Ishikawa (cell line): ENCODE measurements around the gene TSPAN18.

ENCODE experiments used
- CEBPB ChIP-seq: IDR thresholded peaks from 2 replicates; pipeline ENCODE4 v1.6.1; 2012
- CREB1 ChIP-seq: IDR thresholded peaks from 2 replicates; pipeline ENCODE4 v1.6.1; 2012; ENCODE audit warnings: low read depth
- EGR1 ChIP-seq: IDR thresholded peaks from 2 replicates; pipeline ENCODE4 v1.6.1; 2012
- EP300 ChIP-seq: IDR thresholded peaks from 2 replicates; pipeline ENCODE4 v1.6.1; 2012; ENCODE audit warnings: borderline replicate concordance
- FOXM1 ChIP-seq: IDR thresholded peaks from 2 replicates; pipeline ENCODE4 v1.6.1; 2012; ENCODE audit warnings: low read depth, borderline replicate concordance
- NFIC ChIP-seq: IDR thresholded peaks from 2 replicates; pipeline ENCODE4 v1.6.1; 2012
- RAD21 ChIP-seq: IDR thresholded peaks from 2 replicates; pipeline ENCODE4 v1.6.1; 2012; ENCODE audit warnings: low read depth
- TAF1 ChIP-seq: IDR thresholded peaks from 2 replicates; pipeline ENCODE4 v1.6.1; 2012; ENCODE audit warnings: low read depth, mild to moderate bottlenecking
- TCF12 ChIP-seq: IDR thresholded peaks from 2 replicates; pipeline ENCODE4 v1.6.1; 2012; ENCODE audit warnings: low read depth
- TEAD4 ChIP-seq: IDR thresholded peaks from 2 replicates; pipeline ENCODE4 v1.6.1; 2012
- YY1 ChIP-seq: IDR thresholded peaks from 2 replicates; pipeline ENCODE4 v1.6.1; 2012; ENCODE audit warnings: low read depth
- ZBTB7A ChIP-seq: IDR thresholded peaks from 2 replicates; pipeline ENCODE4 v1.6.1; 2012; ENCODE audit warnings: low read depth
- TF ChIP-seq, protein P1 (sequence below): IDR thresholded peaks from 2 replicates; pipeline ENCODE4 v1.6.1; 2012
- TF ChIP-seq, protein P2 (sequence below): IDR thresholded peaks from 2 replicates; pipeline ENCODE4 v1.6.1; 2012; ENCODE audit warnings: low read depth, mild to moderate bottlenecking
- TF ChIP-seq, protein P3 (sequence below): IDR thresholded peaks from 2 replicates; pipeline ENCODE4 v1.6.1; 2012

Gene TSPAN18

DNA sequence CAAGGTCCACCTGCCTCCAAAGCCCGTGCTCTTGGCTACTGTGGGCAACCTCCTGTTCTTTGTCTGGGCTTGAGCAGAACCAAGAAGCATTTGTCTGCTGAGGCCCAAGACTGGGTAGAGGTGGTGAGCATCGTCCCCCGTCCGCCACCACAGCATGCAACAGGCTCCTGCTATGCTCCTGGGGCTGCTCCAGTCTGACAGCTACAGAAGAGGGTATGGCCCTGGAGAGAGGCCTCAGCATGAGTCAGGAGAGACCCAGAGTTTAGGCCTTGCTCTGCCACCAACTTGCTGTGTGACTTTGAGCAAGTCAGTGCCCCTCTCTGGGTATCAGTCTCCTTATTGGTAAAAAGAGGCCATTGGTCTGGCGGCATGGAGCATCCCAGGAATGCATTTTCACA is 132.8 kb downstream of the TSPAN18 start:
- TF ChIP-seq EP300, result no peak
- TF ChIP-seq NFIC, result no peak
- TF ChIP-seq, protein P1, sequence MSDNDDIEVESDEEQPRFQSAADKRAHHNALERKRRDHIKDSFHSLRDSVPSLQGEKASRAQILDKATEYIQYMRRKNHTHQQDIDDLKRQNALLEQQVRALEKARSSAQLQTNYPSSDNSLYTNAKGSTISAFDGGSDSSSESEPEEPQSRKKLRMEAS, result no peak
- TF ChIP-seq, protein P2, sequence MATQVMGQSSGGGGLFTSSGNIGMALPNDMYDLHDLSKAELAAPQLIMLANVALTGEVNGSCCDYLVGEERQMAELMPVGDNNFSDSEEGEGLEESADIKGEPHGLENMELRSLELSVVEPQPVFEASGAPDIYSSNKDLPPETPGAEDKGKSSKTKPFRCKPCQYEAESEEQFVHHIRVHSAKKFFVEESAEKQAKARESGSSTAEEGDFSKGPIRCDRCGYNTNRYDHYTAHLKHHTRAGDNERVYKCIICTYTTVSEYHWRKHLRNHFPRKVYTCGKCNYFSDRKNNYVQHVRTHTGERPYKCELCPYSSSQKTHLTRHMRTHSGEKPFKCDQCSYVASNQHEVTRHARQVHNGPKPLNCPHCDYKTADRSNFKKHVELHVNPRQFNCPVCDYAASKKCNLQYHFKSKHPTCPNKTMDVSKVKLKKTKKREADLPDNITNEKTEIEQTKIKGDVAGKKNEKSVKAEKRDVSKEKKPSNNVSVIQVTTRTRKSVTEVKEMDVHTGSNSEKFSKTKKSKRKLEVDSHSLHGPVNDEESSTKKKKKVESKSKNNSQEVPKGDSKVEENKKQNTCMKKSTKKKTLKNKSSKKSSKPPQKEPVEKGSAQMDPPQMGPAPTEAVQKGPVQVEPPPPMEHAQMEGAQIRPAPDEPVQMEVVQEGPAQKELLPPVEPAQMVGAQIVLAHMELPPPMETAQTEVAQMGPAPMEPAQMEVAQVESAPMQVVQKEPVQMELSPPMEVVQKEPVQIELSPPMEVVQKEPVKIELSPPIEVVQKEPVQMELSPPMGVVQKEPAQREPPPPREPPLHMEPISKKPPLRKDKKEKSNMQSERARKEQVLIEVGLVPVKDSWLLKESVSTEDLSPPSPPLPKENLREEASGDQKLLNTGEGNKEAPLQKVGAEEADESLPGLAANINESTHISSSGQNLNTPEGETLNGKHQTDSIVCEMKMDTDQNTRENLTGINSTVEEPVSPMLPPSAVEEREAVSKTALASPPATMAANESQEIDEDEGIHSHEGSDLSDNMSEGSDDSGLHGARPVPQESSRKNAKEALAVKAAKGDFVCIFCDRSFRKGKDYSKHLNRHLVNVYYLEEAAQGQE, result no peak
- no peak for TF ChIP-seq TEAD4
- TF ChIP-seq TAF1, result no peak
- TF ChIP-seq CEBPB, result no peak
- no peak for TF ChIP-seq CREB1
- TF ChIP-seq TCF12, result no peak
- no peak for TF ChIP-seq FOXM1

DNA sequence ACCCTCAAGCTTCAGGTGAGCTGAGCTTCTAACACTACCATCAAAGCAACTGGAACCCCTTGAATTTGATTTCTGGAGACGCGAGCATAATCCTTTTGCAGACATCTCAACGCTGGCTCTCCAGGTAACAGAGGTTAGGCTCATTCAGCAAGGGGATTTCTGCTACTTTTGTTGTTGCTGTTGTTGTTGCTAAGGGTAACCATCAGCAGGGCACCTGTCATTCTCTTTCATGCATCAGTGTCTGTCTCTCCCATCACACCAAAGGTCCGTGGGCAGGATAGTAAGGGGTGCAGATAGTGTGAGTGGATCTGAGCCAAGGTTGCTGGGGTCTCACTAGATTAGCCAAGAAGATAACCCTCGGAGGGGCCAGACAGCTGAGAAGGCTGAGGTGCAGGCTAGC is 133.6 kb downstream of the TSPAN18 start:
- TF ChIP-seq, protein P1, result no peak
- TF ChIP-seq, protein P3, sequence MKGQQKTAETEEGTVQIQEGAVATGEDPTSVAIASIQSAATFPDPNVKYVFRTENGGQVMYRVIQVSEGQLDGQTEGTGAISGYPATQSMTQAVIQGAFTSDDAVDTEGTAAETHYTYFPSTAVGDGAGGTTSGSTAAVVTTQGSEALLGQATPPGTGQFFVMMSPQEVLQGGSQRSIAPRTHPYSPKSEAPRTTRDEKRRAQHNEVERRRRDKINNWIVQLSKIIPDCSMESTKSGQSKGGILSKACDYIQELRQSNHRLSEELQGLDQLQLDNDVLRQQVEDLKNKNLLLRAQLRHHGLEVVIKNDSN, result no peak
- TF ChIP-seq TAF1, result no peak
- TF ChIP-seq CREB1, result no peak
- no peak for TF ChIP-seq NFIC
- no peak for TF ChIP-seq TCF12
- no peak for TF ChIP-seq YY1
- no peak for TF ChIP-seq EGR1
- no peak for TF ChIP-seq CEBPB
- TF ChIP-seq FOXM1, result no peak
- no peak for TF ChIP-seq TEAD4
- TF ChIP-seq ZBTB7A, result no peak
- TF ChIP-seq, protein P2, result no peak
- TF ChIP-seq RAD21, result no peak
- TF ChIP-seq EP300, result no peak

DNA sequence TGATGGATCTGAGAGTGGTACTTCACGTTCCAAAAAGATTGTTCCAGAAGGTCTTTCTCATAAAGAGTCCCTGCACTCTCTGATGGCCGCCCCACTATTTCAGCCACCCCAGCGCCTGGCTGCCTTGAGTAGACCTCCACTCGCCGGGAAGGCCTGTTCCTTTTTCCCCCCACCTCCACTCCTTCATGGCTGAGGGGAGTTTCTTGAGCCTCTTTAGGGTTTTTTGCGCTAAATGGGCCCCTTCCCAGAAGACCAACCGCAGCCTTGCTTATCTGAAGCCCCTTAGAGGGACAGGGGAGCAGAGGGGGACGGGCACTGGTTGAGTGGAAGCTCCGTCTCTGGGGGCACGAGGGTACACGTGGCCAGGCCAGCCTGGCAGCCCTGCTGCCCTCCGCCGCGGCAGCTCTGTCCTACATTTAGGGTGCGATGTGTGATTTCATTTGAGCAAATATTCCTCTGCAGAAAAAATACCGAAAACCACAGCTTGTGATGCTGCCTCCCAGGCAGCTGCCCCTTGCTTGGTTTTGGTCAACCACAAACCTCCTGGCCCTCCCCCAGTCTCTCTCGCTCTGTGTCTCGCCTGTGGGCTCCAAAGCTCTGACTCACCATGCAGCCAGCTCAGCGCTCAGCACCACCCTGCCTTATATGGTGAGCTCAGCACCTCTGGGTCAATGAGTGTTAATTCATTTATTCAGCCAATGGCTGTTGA is 135.2 kb downstream of the TSPAN18 start:
- peak; percentile 60; the same call in 1 of the 2 replicates for TF ChIP-seq FOXM1
- TF ChIP-seq, protein P2, result no peak
- TF ChIP-seq TAF1, result no peak
- peak; percentile 63; the same call in 1 of the 2 replicates for TF ChIP-seq TCF12
- TF ChIP-seq TEAD4, result peak; percentile 64
- TF ChIP-seq, protein P3, result no peak
- TF ChIP-seq CREB1, result no peak
- no peak for TF ChIP-seq RAD21
- TF ChIP-seq EP300, result peak; percentile 79; the same call in 1 of the 2 replicates
- TF ChIP-seq CEBPB, result no peak
- TF ChIP-seq, protein P1, result peak; percentile 68; the same call in 1 of the 2 replicates
- no peak for TF ChIP-seq NFIC
- TF ChIP-seq EGR1, result no peak
- TF ChIP-seq YY1, result no peak
- TF ChIP-seq ZBTB7A, result no peak

DNA sequence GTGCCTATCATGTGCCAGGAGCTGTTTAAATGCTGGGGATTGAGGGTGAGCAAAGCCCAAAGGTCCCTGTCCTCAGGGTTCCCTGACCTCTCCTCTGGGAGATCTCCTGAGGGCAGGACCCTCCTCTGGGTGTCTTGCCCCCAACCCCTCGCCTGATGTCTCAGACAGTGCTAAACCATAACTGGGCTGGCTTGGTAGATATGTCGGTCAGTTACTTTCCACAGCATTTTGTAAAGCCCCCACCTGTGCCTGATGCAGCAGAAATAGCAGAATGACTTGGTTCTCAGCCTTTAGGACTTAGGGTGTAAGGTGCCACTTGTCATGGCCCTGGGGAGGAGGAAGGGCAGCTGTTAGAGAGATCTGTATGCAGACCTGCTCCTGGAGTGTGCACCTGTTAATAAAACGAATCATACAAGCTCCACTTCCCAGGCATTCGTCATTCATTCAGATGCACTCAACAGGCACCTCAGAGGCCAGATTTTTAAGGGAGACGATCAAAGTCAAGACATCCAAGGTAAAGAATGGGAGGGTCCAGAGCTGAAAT is 135.9 kb downstream of the TSPAN18 start:
- no peak for TF ChIP-seq RAD21
- no peak; the same call in 1 of the 2 replicates for TF ChIP-seq TCF12
- TF ChIP-seq TEAD4, result no peak
- no peak for TF ChIP-seq CEBPB
